Measurements from ENCODE around the gene MARCHF9.

- TF ChIP-seq CTCF (IDR thresholded peaks at IDR 0.05) (no peak), POLR2A (IDR thresholded peaks at IDR 0.05) (no peak)
Measured at GRCh38 chr12:57781244-57781643, 26.3 kb downstream of the MARCHF9 start.
